ENCODE results near the gene CDH13.

- TF ChIP-seq CTCF (IDR thresholded peaks at IDR 0.05), result no peak
- TF ChIP-seq ZFX (IDR thresholded peaks at IDR 0.05; ENCODE audit: borderline replicate concordance), result no peak
Measured at GRCh38 chr16:82628711-82629110, 1.9 kb downstream of the CDH13 start.
